ENCODE data around the gene ZMAT3. TPM values are rescaled to one million over a fixed set of nuclear protein-coding genes. Genes with fewer than 3 reads are reported as not detected.

ZMAT3 gene
- total and polyA plus RNA-seq, 2 of the 8 experiments (the other 6 are each of a cell fraction or from before 2014, with no cell fraction given), result 5.0 to 9.2 TPM

DNA sequence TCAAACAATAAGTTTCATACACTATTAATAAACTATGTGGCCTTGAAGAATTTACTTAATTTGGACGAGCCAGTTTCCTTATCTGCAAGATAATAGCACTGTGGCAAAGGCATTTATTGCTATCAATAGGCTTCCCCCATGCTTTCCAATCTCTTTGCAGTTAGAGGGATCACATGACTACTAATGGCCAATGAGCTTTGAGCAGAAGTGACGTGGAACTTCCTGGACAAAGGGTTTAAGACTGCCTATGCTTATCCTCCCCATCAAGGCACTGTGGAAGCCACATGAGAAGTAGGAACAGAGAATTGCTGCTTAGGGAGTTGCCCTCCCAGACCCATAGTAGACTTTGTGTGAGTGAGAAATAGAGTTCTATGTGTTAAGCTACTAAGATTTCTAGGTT, 16.7 kb upstream of the ZMAT3 start (continued):
- TF ChIP-seq, protein P1, sequence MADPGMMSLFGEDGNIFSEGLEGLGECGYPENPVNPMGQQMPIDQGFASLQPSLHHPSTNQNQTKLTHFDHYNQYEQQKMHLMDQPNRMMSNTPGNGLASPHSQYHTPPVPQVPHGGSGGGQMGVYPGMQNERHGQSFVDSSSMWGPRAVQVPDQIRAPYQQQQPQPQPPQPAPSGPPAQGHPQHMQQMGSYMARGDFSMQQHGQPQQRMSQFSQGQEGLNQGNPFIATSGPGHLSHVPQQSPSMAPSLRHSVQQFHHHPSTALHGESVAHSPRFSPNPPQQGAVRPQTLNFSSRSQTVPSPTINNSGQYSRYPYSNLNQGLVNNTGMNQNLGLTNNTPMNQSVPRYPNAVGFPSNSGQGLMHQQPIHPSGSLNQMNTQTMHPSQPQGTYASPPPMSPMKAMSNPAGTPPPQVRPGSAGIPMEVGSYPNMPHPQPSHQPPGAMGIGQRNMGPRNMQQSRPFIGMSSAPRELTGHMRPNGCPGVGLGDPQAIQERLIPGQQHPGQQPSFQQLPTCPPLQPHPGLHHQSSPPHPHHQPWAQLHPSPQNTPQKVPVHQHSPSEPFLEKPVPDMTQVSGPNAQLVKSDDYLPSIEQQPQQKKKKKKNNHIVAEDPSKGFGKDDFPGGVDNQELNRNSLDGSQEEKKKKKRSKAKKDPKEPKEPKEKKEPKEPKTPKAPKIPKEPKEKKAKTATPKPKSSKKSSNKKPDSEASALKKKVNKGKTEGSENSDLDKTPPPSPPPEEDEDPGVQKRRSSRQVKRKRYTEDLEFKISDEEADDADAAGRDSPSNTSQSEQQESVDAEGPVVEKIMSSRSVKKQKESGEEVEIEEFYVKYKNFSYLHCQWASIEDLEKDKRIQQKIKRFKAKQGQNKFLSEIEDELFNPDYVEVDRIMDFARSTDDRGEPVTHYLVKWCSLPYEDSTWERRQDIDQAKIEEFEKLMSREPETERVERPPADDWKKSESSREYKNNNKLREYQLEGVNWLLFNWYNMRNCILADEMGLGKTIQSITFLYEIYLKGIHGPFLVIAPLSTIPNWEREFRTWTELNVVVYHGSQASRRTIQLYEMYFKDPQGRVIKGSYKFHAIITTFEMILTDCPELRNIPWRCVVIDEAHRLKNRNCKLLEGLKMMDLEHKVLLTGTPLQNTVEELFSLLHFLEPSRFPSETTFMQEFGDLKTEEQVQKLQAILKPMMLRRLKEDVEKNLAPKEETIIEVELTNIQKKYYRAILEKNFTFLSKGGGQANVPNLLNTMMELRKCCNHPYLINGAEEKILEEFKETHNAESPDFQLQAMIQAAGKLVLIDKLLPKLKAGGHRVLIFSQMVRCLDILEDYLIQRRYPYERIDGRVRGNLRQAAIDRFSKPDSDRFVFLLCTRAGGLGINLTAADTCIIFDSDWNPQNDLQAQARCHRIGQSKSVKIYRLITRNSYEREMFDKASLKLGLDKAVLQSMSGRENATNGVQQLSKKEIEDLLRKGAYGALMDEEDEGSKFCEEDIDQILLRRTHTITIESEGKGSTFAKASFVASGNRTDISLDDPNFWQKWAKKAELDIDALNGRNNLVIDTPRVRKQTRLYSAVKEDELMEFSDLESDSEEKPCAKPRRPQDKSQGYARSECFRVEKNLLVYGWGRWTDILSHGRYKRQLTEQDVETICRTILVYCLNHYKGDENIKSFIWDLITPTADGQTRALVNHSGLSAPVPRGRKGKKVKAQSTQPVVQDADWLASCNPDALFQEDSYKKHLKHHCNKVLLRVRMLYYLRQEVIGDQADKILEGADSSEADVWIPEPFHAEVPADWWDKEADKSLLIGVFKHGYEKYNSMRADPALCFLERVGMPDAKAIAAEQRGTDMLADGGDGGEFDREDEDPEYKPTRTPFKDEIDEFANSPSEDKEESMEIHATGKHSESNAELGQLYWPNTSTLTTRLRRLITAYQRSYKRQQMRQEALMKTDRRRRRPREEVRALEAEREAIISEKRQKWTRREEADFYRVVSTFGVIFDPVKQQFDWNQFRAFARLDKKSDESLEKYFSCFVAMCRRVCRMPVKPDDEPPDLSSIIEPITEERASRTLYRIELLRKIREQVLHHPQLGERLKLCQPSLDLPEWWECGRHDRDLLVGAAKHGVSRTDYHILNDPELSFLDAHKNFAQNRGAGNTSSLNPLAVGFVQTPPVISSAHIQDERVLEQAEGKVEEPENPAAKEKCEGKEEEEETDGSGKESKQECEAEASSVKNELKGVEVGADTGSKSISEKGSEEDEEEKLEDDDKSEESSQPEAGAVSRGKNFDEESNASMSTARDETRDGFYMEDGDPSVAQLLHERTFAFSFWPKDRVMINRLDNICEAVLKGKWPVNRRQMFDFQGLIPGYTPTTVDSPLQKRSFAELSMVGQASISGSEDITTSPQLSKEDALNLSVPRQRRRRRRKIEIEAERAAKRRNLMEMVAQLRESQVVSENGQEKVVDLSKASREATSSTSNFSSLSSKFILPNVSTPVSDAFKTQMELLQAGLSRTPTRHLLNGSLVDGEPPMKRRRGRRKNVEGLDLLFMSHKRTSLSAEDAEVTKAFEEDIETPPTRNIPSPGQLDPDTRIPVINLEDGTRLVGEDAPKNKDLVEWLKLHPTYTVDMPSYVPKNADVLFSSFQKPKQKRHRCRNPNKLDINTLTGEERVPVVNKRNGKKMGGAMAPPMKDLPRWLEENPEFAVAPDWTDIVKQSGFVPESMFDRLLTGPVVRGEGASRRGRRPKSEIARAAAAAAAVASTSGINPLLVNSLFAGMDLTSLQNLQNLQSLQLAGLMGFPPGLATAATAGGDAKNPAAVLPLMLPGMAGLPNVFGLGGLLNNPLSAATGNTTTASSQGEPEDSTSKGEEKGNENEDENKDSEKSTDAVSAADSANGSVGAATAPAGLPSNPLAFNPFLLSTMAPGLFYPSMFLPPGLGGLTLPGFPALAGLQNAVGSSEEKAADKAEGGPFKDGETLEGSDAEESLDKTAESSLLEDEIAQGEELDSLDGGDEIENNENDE (IDR thresholded peaks at IDR 0.05; ENCODE audit: insufficient replicate concordance, low read length), result no peak
- no peak for TF ChIP-seq POLR2AphosphoS5 (IDR thresholded peaks at IDR 0.05; ENCODE audit: low read depth, low read length)
- TF ChIP-seq RFX5 (IDR thresholded peaks at IDR 0.05; ENCODE audit: borderline replicate concordance, low read depth, low read length), result no peak
- TF ChIP-seq EZH2 (IDR thresholded peaks at IDR 0.05; ENCODE audit: low read depth, low read length, severe bottlenecking), result no peak
